Chondrocyte (in vitro differentiated cells): Measurements from ENCODE around the gene CTNND2. TPM values are rescaled to one million over a fixed set of nuclear protein-coding genes. Genes with fewer than 3 reads are reported as not detected.

Experiments
- DNase-seq: peaks from one replicate; pipeline ENCODE4 v3.0.0; 2021; ENCODE audit warnings: mixed read lengths, low spot score
- H3K27ac Mint-ChIP-seq: one replicate; pipeline ENCODE4 v1.8.0; 2021; ENCODE audit warnings: mild to moderate bottlenecking, moderate library complexity, mixed read lengths; ENCODE audit not compliant: unreplicated experiment
- H3K27me3 Mint-ChIP-seq: 2 replicates; pipeline ENCODE4 v1.8.0; 2021; ENCODE audit warnings: low read depth, mixed read lengths
- H3K36me3 Mint-ChIP-seq: 2 replicates; pipeline ENCODE4 v1.8.0; 2021; ENCODE audit warnings: low read depth, mixed read lengths
- H3K4me1 Mint-ChIP-seq: 2 replicates; pipeline ENCODE4 v1.8.0; 2021; ENCODE audit warnings: low read depth, mild to moderate bottlenecking, mixed read lengths
- H3K4me3 Mint-ChIP-seq: one replicate; pipeline ENCODE4 v1.8.0; 2021; ENCODE audit warnings: mild to moderate bottlenecking, moderate library complexity, mixed read lengths; ENCODE audit not compliant: unreplicated experiment
- H3K9me3 Mint-ChIP-seq: 2 replicates; pipeline ENCODE4 v1.8.0; 2021; ENCODE audit warnings: low read depth, mixed read lengths
- total RNA-seq: library from RNA; stranded (reverse); gene quantifications from 3 replicates; pipeline ENCODE4 v1.2.1, GENCODE V29; 2021
- TF ChIP-seq, protein P1 (sequence below): fragments of 200-600 bp; sonication (generic); IDR thresholded peaks from 2 replicates; pipeline ENCODE4 v1.5.0; 2021; ENCODE audit warnings: antibody characterized with exemption, mild to moderate bottlenecking, moderate library complexity

CTNND2 gene
- total RNA-seq, 1 donor from 2014 or later, result 2.1 TPM

DNA sequence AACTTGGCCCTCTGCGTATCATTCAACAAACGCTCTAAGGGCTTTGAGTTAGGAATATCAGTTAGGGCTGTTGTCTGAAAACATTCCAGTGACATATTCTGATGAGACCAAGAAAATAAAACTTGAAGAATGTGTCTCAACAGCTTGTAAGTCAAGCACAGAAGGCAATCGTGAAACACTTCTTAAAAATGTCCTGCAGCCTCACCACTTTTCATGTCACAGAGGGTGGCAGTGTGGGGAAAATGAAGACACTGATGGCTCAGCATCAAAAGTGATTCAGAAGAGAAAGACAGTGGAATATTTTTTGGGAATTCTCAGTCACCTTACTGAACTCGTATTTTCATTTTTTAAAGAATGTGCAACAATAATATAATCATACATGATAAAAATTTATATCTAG lies 247.3 kb downstream of the CTNND2 start:
- Mint-ChIP-seq H3K4me1 (no peaks in the 10 kb centered on the region), H3K36me3 (no peaks in the 10 kb centered on the region), H3K27ac (no peak overlapping the region), H3K4me3 (no peak overlapping the region), H3K9me3 (no peaks in the 10 kb centered on the region), H3K27me3 (peaks cover 5% of the 10 kb centered on the region)
- DNase-seq, result no peak
- TF ChIP-seq, protein P1, sequence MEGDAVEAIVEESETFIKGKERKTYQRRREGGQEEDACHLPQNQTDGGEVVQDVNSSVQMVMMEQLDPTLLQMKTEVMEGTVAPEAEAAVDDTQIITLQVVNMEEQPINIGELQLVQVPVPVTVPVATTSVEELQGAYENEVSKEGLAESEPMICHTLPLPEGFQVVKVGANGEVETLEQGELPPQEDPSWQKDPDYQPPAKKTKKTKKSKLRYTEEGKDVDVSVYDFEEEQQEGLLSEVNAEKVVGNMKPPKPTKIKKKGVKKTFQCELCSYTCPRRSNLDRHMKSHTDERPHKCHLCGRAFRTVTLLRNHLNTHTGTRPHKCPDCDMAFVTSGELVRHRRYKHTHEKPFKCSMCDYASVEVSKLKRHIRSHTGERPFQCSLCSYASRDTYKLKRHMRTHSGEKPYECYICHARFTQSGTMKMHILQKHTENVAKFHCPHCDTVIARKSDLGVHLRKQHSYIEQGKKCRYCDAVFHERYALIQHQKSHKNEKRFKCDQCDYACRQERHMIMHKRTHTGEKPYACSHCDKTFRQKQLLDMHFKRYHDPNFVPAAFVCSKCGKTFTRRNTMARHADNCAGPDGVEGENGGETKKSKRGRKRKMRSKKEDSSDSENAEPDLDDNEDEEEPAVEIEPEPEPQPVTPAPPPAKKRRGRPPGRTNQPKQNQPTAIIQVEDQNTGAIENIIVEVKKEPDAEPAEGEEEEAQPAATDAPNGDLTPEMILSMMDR, result no peak

DNA sequence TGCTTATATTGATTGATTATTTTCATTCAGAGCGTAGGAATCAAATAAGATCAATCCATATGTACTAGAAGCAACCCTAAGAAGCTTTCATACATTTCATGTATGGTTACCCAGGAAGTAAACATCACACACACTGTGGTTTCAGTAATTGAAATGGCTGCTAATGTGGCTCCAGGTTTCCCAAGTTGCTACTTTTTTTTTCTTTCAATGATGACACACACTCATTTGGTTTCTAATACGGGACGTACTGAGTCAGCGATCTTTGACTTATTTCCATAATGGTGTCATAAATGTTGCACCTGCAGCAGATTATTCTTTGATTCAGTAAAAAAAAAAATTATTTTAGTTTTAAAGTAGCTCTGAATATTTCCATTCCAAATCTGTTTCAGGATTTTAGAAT lies 248.6 kb downstream of the CTNND2 start:
- H3K36me3 Mint-ChIP-seq, result no peaks in the 10 kb centered on the region
- H3K4me3 Mint-ChIP-seq, result no peak overlapping the region
- peaks cover 1% of the 10 kb centered on the region for H3K9me3 Mint-ChIP-seq
- DNase-seq, result no peak
- TF ChIP-seq, protein P1, result no peak
- H3K27ac Mint-ChIP-seq, result no peak overlapping the region
- peaks cover 5% of the 10 kb centered on the region for H3K27me3 Mint-ChIP-seq
- H3K4me1 Mint-ChIP-seq, result no peaks in the 10 kb centered on the region

DNA sequence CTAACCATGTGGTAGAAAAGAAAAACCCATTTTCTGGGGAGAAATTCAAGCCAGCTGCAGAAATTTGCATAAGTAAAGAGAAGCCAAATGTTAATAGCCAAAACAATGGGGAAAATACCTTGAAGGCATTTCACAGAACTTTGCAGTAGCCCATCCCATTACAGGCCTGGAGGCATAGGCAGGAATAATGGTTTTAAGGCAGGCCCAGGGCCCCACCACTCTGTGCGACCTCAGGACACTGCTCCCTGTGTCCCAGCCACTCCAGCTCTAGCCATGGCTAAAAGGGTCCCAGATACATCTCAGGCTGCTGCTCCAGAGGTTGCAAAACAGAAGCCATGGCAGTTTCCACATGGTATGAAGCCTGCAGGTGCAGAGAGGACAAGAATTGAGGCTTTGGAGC lies 253.3 kb downstream of the CTNND2 start:
- TF ChIP-seq, protein P1, result no peak
- no peaks in the 10 kb centered on the region for H3K36me3 Mint-ChIP-seq
- H3K27me3 Mint-ChIP-seq, result peaks cover 1% of the 10 kb centered on the region
- peaks cover 8% of the 10 kb centered on the region for H3K9me3 Mint-ChIP-seq
- DNase-seq, result no peak
- H3K4me3 Mint-ChIP-seq, result no peak overlapping the region
- H3K4me1 Mint-ChIP-seq, result no peaks in the 10 kb centered on the region
- H3K27ac Mint-ChIP-seq, result no peak overlapping the region

DNA sequence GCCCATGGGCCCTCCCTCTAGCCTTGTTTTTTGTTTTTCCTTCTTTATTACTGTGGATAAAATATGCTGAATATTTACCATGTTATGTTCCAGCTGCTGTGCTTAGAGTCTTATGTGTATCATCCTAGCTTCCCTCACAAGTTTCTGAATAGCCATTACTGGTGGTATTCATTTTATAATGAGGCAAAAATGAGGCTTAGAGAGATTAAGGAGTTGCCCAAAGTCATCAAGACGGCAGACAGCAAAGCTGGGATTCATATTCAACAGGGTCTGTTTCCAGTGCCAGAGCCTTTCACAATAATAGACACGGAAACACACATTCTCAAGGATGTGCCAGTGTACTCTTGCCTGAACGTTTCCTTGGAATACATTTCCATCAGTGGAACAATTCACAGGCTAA lies 258.1 kb downstream of the CTNND2 start:
- Mint-ChIP-seq H3K27ac (no peak overlapping the region), H3K27me3 (no peaks in the 10 kb centered on the region), H3K9me3 (peaks cover 8% of the 10 kb centered on the region), H3K4me3 (no peak overlapping the region), H3K4me1 (no peaks in the 10 kb centered on the region), H3K36me3 (no peaks in the 10 kb centered on the region)
- no peak for DNase-seq
- TF ChIP-seq, protein P1, result no peak

DNA sequence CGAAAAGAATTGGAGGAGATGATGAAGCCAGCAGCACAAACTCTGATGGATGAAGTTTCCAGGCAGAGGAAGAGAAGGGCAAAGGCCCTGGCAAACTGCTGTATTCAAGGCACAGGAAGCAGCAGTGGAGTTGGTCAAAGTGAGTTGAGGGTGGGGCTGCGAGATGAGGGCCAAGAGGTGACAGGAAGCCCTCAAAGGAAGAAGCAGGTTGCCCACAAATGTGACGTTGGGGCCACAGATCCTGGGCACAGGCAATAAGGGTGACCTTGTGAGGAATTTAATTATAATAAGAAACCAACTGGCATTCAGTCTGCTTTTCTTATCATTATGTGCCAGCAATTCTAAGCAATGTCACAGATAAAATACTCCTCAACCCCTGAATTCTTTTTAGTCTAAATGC lies 261.8 kb downstream of the CTNND2 start:
- Mint-ChIP-seq H3K4me3 (no peak overlapping the region), H3K27ac (no peak overlapping the region), H3K4me1 (no peaks in the 10 kb centered on the region), H3K36me3 (no peaks in the 10 kb centered on the region), H3K9me3 (no peaks in the 10 kb centered on the region), H3K27me3 (no peaks in the 10 kb centered on the region)
- TF ChIP-seq, protein P1, result no peak
- DNase-seq, result no peak
